NCI-H82 treated with DMSO at 0.1 percent for 48 hours (cell line): ENCODE data around the gene PLEKHM1.
A peak's percentile ranks its signal among the peaks of the same experiment; 100 is the strongest.

ENCODE experiments used
- DNase-seq: peaks from one replicate; lab custom pipeline; 2025; ENCODE audit not compliant: unreplicated experiment; lab: John Stamatoyannopoulos, UW

Gene PLEKHM1

DNA sequence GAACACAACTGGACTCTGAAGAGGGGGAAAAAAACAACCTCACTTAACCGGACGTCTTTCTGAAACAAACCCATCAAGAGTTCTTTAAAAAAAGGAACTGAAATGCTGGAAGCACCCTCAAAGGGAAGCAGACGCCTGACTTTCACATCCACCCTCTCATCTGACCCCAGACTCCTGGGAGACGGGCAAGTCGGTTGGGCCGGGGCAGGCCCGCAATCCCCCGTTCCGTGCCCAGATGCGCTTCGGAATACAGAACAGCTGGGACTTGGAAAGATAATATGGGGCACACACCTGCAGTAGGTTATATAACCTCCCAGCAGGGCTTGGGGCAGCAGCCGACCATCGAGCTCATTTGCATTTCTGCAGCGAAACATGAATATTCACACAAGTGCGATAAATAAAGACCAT is 61.6 kb downstream of the PLEKHM1 start:
- no peak for DNase-seq

- DNase-seq = peak; percentile 49
Measured at GRCh38 chr17:45428050-45428617, 62.4 kb downstream of the PLEKHM1 start.

- no peak for DNase-seq
Measured at GRCh38 chr17:45427181-45427835, 63.2 kb downstream of the PLEKHM1 start.

DNA sequence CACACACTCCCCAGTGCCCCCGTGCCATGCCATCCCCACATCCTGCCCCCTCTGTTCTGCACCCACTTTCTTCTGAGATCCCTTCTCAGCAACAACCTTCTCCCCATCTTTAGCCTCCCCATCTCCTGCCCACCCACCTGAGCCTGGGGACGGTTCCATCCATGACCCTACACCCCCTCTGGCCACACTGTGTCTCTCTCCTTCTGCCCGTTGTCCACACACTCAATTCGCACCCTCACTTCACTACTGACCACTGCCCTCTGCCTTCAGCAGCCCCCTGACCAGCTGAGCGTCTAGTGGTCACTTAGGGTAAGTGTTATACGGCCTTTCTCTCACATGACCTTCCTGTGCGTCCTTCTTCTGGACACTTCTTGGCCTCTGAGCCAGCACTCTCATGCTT is 64.0 kb downstream of the PLEKHM1 start:
- DNase-seq = no peak

DNA sequence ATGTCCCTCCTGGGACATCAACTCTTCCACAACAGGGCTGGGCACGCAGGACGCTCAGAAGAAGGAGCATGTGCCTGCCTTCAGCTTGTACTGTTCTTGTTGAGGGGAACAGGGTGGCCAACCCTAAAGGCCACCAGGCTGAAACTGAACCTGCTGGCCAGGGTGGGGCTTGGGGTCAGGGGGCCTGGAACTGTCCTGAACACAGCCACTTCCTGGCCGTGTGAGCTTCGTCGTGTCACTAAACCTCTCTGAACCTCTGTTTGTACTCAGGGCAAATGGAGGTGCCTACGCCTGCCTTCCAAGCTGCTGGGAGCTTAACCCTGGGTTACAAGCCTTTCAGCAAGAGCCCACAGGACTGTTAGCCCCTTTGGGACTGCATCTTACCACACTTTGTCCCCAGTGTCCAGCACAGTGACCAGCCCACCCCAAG is 64.5 kb downstream of the PLEKHM1 start:
- DNase-seq = no peak

DNA sequence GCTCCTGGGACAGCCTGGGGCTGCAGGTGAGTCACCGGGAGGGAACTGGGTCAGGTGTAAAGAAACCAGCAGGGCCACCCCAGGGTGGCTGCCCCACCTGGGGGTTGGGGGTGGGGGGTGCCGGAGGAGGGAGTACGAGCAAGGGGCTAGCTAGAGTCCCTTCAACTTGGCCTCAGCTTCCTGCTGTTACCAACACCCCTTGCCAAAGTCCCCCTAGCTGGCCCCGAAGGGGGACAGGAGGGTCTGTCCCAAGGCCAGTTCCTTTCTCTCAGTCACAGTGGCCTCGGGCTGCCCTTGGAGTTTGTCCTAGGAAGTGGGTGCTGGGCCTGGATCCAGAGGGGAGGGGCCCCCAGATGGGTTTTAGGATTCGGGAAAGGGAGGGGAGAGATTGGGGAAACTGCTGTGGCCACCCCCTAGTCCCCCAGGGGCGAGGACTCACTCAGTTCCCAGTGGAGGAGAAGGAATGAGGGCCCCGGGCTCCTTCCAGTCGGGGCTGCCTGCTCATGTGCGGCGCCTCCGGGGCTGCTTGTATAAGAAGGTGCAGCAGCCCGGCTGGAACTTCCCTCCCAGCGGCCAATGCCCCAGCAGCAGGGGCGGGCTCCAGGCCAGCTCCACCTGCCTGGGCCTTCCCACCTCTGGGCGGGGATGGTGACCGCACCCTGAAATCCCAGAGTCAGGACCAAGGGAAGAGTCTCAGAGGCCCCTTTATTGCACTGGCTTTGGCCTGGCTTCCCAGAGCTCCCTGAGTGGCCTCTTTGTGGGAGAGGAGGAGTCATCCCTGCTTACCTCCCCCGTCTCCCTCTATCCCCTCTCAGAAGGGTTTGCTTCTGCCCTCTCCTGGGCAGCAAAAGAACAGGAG is 65.2 kb downstream of the PLEKHM1 start:
- DNase-seq = peak; percentile 29

GRCh38 chr17:45424769-45425124 is 65.8 kb downstream of the PLEKHM1 start:
- no peak for DNase-seq

- DNase-seq = no peak
Measured at GRCh38 chr17:45423975-45424335, 66.6 kb downstream of the PLEKHM1 start.

DNA sequence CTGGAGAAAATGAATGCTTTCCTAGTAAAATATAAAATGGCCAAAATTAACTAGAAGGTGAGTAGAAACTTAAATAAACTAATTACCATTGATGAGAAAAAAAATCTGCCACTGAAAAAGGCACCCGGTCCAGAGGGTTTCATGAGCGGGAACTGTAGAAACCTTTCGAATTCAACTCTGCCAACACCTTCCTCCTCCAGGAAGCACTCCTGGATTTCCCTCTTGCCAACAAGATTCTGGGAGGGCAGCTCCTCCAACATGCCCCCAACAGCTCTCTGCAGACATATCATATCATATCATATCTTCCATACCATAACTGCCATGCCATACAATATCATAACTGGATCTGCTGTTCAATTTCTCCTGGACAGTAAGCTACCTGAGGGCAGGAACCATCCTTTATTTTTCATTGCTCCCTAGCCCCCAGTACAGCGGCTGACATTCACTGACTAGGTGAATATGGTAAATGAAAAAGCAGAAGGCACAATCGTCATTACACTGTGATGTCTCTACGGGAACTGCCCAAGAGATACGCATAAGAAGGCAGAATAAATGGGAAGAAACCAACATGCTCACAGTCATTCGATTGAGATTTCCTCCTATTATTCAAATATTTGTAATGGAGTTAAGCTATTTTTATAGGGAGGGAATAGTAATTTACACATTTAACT is 67.1 kb downstream of the PLEKHM1 start:
- DNase-seq = no peak

GRCh38 chr17:45414990-45415881 is 75.3 kb downstream of the PLEKHM1 start:
- DNase-seq = no peak

GRCh38 chr17:45413498-45413923 is 77.0 kb downstream of the PLEKHM1 start:
- DNase-seq = no peak

GRCh38 chr17:45411348-45412105 is 79.0 kb downstream of the PLEKHM1 start:
- DNase-seq = no peak

DNA sequence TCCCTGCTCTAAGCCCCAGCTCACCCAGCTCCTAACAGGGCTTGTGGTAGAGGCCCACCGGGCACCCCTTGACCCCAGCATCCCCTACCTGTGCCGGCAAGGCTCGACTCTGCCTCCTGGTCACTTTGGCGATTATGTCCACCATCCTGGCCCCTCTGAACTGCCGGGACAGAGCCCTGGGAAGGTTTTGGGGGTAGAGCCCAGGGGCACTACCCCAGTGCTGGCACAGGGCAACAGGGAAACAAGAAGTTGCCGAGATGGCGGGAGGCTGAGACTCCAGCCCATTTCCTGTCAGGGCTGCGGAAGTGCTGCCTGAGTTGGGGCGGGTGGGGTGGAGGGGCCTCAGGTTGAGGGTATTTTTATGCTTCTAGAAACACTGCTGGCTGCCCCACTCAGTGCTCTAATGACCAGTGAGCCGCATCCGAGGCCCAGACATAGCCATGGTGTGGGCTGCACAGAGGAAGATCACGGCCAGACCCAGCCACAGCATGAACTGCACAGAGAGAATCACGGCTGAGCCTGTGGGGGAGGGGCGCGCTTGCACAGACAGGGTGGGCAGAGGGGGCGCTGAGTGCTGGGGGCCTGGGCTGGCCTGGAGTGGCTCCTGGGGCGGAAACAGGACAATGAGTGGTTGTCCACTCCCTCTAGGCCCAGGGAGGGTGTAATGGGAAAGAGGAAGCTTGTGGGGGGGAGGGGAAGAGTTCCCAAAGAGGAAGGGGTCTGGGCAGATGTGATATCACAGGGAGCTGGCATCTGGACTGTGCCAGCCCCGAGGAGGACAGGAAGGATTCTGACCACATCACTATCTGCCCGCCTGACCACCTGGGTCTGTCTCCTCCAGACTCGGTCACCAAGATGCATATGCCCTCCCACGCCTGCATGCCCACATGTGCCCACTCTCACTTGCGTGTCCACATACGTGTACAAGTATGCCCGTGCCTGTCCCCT is 80.1 kb downstream of the PLEKHM1 start:
- no peak for DNase-seq

DNA sequence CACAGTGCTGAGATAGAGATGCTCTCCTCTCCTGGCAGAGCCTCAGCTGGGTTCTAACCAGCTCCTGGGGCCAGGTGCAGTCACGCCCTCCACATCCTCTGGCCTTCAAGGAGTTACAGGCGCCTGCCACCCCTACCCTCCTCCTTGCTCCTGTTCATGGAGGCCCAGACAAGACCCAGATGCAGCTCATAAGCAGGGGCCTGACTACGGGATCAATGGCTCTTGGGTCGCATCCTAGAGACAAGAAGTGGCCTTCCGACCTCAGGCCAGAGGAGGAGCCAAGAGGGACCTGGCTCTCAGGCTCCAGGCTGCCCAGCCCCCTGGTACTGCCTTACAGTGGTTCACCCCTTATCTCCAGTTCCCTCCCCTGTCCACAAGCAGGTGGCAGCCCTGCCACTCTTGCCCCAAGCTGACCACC is 80.9 kb downstream of the PLEKHM1 start:
- no peak for DNase-seq

- no peak for DNase-seq
Measured at GRCh38 chr17:45408611-45409421, 81.7 kb downstream of the PLEKHM1 start.

DNA sequence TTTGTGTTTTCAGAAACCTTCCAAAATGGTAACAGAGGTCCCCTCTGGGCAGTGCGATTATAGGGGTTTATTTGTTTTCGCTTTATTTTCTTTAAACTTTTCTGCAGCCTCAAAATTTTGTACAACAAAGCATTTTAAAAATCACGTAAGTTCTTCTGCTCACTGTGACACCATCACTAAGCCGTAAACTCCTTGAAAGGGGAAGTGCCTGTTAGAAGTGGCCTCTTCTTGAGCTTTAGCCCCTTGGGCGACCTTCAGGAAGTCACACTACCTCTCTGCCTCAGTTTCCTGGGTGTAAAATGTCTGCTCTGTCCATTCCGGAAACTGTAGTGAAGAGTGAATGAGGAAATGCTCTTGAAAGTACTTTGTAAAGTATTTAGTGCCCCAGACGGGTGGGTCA is 84.4 kb downstream of the PLEKHM1 start:
- no peak for DNase-seq

GRCh38 chr17:45405250-45406086 is 85.1 kb downstream of the PLEKHM1 start:
- peak; percentile 5 for DNase-seq
